Psoas muscle (tissue), 8 donors: ENCODE results near the gene KMT2A. TPM values are rescaled to one million over a fixed set of nuclear protein-coding genes. Genes with fewer than 3 reads are reported as not detected.

Experiments used
- ATAC-seq, 4 donors: fragments of 200-7000 bp; cut with Tn5 transposase; one replicate each; pipeline ENCODE4 v1.9.1; 2020; ENCODE audit warnings: moderate library complexity in 3 of 4, mild to moderate bottlenecking in 2 of 4
- DNase-seq, 2 donors: peaks; one replicate each; pipeline ENCODE4 v3.0.0-alpha.2; 2020
- H3K27ac ChIP-seq: fragments of 200-600 bp; one replicate; pipeline ENCODE4 v1.8.0; 2022
- H3K27me3 ChIP-seq, 3 donors: fragments of 200-600 bp in 1 of 3; one replicate each; pipeline versions ENCODE4 v1.6.1 to v1.8.0; 2013 to 2022; ENCODE audit warnings: low read length in 2 of 3, mild to moderate bottlenecking in 2 of 3, moderate library complexity in 1 of 3; ENCODE audit not compliant: insufficient read depth in 3 of 3
- H3K36me3 ChIP-seq, 2 donors: fragments of 200-600 bp in 1 of 2; one replicate each; pipeline versions ENCODE4 v1.6.1 to v1.8.0; 2013 to 2022; ENCODE audit warnings: low read depth in 1 of 2, mild to moderate bottlenecking in 1 of 2, moderate library complexity in 1 of 2; ENCODE audit not compliant: insufficient read depth in 1 of 2
- H3K4me1 ChIP-seq: fragments of 200-600 bp; one replicate; pipeline ENCODE4 v1.8.0; 2022
- H3K4me3 ChIP-seq: fragments of 200-600 bp; one replicate; pipeline ENCODE4 v1.8.0; 2022; ENCODE audit warnings: mild to moderate bottlenecking
- H3K9me3 ChIP-seq: fragments of 200-600 bp; one replicate; pipeline ENCODE4 v1.8.0; 2022
- CTCF ChIP-seq: fragments of 200-600 bp; IDR thresholded peaks from one replicate; pipeline ENCODE4 v1.8.0; 2022; ENCODE audit warnings: antibody characterized with exemption
- WGBS, 3 donors: extraction: QIAGEN DNeasy Blood & Tissue Kit; methylation state at CpG; one replicate each; pipeline versions ENCODE4 v1.1.6 to v1.1.7; 2013; 5-methylcytosine and 5-hydroxymethylcytosine counted together
- intact Hi-C, 2 donors: fragments of 100-400 bp; cut with DNase I; formaldehyde crosslinking; loops; one replicate each; pipeline versions ENCODE4 v1.11.0 to v1.14.2; 2022
- polyA plus RNA-seq, 3 donors: library from polyadenylated mRNA; stranded (reverse); fragments of 200-250 nt; gene quantifications; one replicate each; pipeline ENCODE4 v1.2.3, GENCODE V29; 2013
- total RNA-seq, 4 donors: library from RNA; stranded (reverse); fragmentation: NEBNext Ultra II Directional in 2 of 4; extraction: Animal tissue kit (Norgen Biotek cat#: 25700) in 2 of 4; gene quantifications; one replicate each; pipeline versions ENCODE4 v1.2.1 to v1.2.4, GENCODE V29; 2021 to 2023
- donor health status: healthy with polysubstance abuse.
- donor health status: DM: no; HTN: no; CAD: no; lungs with moderate emphysema.
- donor health status: Bipolar disorder and iron deficiency.
- donor health status: healthy.
- donor health status: DM: yes; HTN: yes; CAD: no.
- donor health status: DM: no; HTN: no; CAD: no.
- donor health status: DM: no; HTN: no; CAD: no.
- donor health status: DM: yes; HTN: yes; CAD: no.

The KMT2A gene
- total and polyA plus RNA-seq, 7 donors = 3.1 to 27.3 (median 18.1) TPM

GRCh38 chr11:118522571-118523072, 86.3 kb downstream of the KMT2A start:
- H3K4me3 ChIP-seq = no peak overlapping the region
- peak; percentile 28 for TF ChIP-seq CTCF
- peaks cover 13 to 75% of the 10 kb centered on the region in 2 donors for H3K36me3 ChIP-seq
- no peak overlapping the region for H3K27ac ChIP-seq
- H3K4me1 ChIP-seq = no peaks in the 10 kb centered on the region
- peak in 3 of 4 donors; percentile 22 to 54 (median 36) for ATAC-seq
- no peaks in the 10 kb centered on the region for H3K9me3 ChIP-seq
- DNase-seq = no peak
- H3K27me3 ChIP-seq = no peaks in the 10 kb centered on the region
- intact Hi-C loops = no loop called here
- 41 to 53% (median 45%) methylated on average over 6 of the region's 6 CpGs for WGBS, 3 donors

- intact Hi-C loops = no loop called here
- no peaks in the 10 kb centered on the region for H3K4me1 ChIP-seq
- no peaks in the 10 kb centered on the region for H3K27me3 ChIP-seq
- no peak overlapping the region for H3K4me3 ChIP-seq
- DNase-seq = no peak
- no peaks in the 10 kb centered on the region for H3K9me3 ChIP-seq
- ATAC-seq = no peak
- H3K36me3 ChIP-seq = peaks cover 13 to 58% of the 10 kb centered on the region in 2 donors
- H3K27ac ChIP-seq = no peak overlapping the region
- no peak for TF ChIP-seq CTCF
Observed at GRCh38 chr11:118524356-118524755, 88.1 kb downstream of the KMT2A start.

GRCh38 chr11:118524757-118525470, 88.6 kb downstream of the KMT2A start:
- Histone ChIP-seq H3K27me3 (no peaks in the 10 kb centered on the region), H3K9me3 (no peaks in the 10 kb centered on the region), H3K27ac (no peak overlapping the region), H3K4me1 (peaks cover 5% of the 10 kb centered on the region), H3K36me3 (peaks cover 9 to 52% of the 10 kb centered on the region in 2 donors), H3K4me3 (no peak overlapping the region)
- DNase-seq (no peak), ATAC-seq (no peak)
- WGBS, 3 donors = 65 to 77% (median 66%) methylated on average over 6 of the region's 6 CpGs
- TF ChIP-seq CTCF = no peak
- intact Hi-C loops = no loop called here

- DNase-seq (no peak), ATAC-seq (no peak)
- H3K4me3 ChIP-seq = no peak overlapping the region
- no peak overlapping the region for H3K27ac ChIP-seq
- TF ChIP-seq CTCF = no peak
- H3K36me3 ChIP-seq = peaks cover 0 to 34% of the 10 kb centered on the region in 2 donors
- no peaks in the 10 kb centered on the region for H3K9me3 ChIP-seq
- intact Hi-C loops = no loop called here
- H3K27me3 ChIP-seq = no peaks in the 10 kb centered on the region
- H3K4me1 ChIP-seq = peaks cover 9% of the 10 kb centered on the region
- whole genome bisulfite sequencing, 3 donors = 81 to 89% (median 83%) methylated on average over 2 of the region's 2 CpGs
Observed at GRCh38 chr11:118526688-118527087, 90.4 kb downstream of the KMT2A start.
